Liver (tissue), 9 donors: ENCODE measurements around the gene RSBN1L. TPM values are rescaled to one million over a fixed set of nuclear protein-coding genes. Genes with fewer than 3 reads are reported as not detected.

Source experiments
- DNase-seq: peaks from one replicate; pipeline ENCODE4 v3.0.0-alpha.2; 2017; ENCODE audit warnings: low spot score
- H3K27ac ChIP-seq, 2 donors: one replicate each; pipeline ENCODE4 v1.7.0; 2013; ENCODE audit warnings: inconsistent platforms in 2 of 2, low read length in 2 of 2, control low read depth in 1 of 2, low read depth in 1 of 2, mild to moderate bottlenecking in 1 of 2
- H3K27me3 ChIP-seq, 4 donors: one replicate each; pipeline versions ENCODE4 v1.6.1 to v1.7.0; 2013; ENCODE audit warnings: low read length in 3 of 4, inconsistent platforms in 1 of 4, mild to moderate bottlenecking in 1 of 4, moderate library complexity in 1 of 4; ENCODE audit not compliant: control insufficient read depth in 4 of 4, insufficient read depth in 4 of 4
- H3K36me3 ChIP-seq, 4 donors: one replicate each; pipeline versions ENCODE4 v1.6.1 to v1.7.0; 2013; ENCODE audit warnings: low read length in 3 of 4, mild to moderate bottlenecking in 3 of 4, low read depth in 1 of 4, moderate library complexity in 1 of 4; ENCODE audit not compliant: control insufficient read depth in 4 of 4, insufficient read depth in 3 of 4
- H3K4me1 ChIP-seq, 4 donors: one replicate each; pipeline versions ENCODE4 v1.6.1 to v1.7.0; 2013; ENCODE audit warnings: low read length in 3 of 4, mild to moderate bottlenecking in 3 of 4, moderate library complexity in 1 of 4; ENCODE audit not compliant: control insufficient read depth in 4 of 4, insufficient read depth in 4 of 4
- H3K4me3 ChIP-seq, 3 donors: one replicate each; pipeline versions ENCODE4 v1.6.1 to v1.7.0; 2013; ENCODE audit warnings: low read length in 3 of 3, control low read depth in 1 of 3, low read depth in 1 of 3, mild to moderate bottlenecking in 1 of 3
- H3K9ac ChIP-seq, 2 donors: one replicate each; pipeline ENCODE4 v1.7.0; 2013; ENCODE audit warnings: low read length in 2 of 2, mild to moderate bottlenecking in 2 of 2, moderate library complexity in 2 of 2, control low read depth in 1 of 2, low read depth in 1 of 2
- H3K9me3 ChIP-seq, 4 donors: one replicate each; pipeline versions ENCODE4 v1.6.1 to v1.7.0; 2013; ENCODE audit warnings: low read length in 3 of 4; ENCODE audit not compliant: control insufficient read depth in 4 of 4
- ATF3 ChIP-seq: IDR thresholded peaks from 2 replicates; pipeline ENCODE4 v1.6.1; 2016; ENCODE audit warnings: antibody characterized with exemption
- EGR1 ChIP-seq, 2 donors: IDR thresholded peaks; 2 replicates each; pipeline ENCODE4 v1.6.1; 2016 to 2018; ENCODE audit warnings: antibody characterized with exemption in 2 of 2, low read depth in 2 of 2
- FOXA1 ChIP-seq: IDR thresholded peaks from 2 replicates; pipeline ENCODE4 v1.6.1; 2016; ENCODE audit warnings: antibody characterized with exemption
- FOXA2 ChIP-seq: IDR thresholded peaks from 2 replicates; pipeline ENCODE4 v1.6.1; 2016; ENCODE audit warnings: antibody characterized with exemption
- NR2F2 ChIP-seq: IDR thresholded peaks from 2 replicates; pipeline ENCODE4 v1.6.1; 2016; ENCODE audit warnings: antibody characterized with exemption
- RAD21 ChIP-seq, 2 donors: IDR thresholded peaks; 2 replicates each; pipeline ENCODE4 v1.6.1; 2016; ENCODE audit warnings: antibody characterized with exemption in 2 of 2, mild to moderate bottlenecking in 2 of 2
- REST ChIP-seq: IDR thresholded peaks from 2 replicates; pipeline ENCODE4 v1.6.1; 2016; ENCODE audit warnings: antibody characterized with exemption, mild to moderate bottlenecking
- YY1 ChIP-seq: IDR thresholded peaks from 2 replicates; pipeline ENCODE4 v1.6.1; 2016; ENCODE audit warnings: antibody characterized with exemption, mild to moderate bottlenecking
- WGBS: extraction: QIAGEN DNeasy Blood & Tissue Kit; methylation state at CpG from one replicate; pipeline ENCODE4 v1.1.7; 2013; 5-methylcytosine and 5-hydroxymethylcytosine counted together
- polyA plus RNA-seq, 2 donors: library from polyadenylated mRNA; stranded (reverse) in 1 of 2; unstranded in 1 of 2; fragments of 200-250 nt in 1 of 2; fragments of >200 nt in 1 of 2; fragmentation: Nextera tagmentation in 1 of 2; extraction: Ambion mirVana in 1 of 2; gene quantifications; one replicate each; pipeline versions ENCODE4 v1.2.1 to v1.2.3, GENCODE V29; 2013 to 2015
- total RNA-seq, 2 donors: library from RNA; depleted of rRNA; stranded (reverse); fragments of >200 nt; gene quantifications; one replicate each; pipeline ENCODE4 v1.2.3, GENCODE V29; 2014
- TF ChIP-seq, protein P1 (sequence below): IDR thresholded peaks from 2 replicates; pipeline ENCODE4 v1.6.1; 2016; ENCODE audit warnings: antibody characterized with exemption
- donor health status: healthy.
- donor health status: healthy.
- donor health status: healthy.
- donor health status: healthy.
- donor health status: healthy.

Gene RSBN1L
- total and polyA plus RNA-seq, 4 donors: 3.3 to 23.4 (median 7.9) TPM

DNA sequence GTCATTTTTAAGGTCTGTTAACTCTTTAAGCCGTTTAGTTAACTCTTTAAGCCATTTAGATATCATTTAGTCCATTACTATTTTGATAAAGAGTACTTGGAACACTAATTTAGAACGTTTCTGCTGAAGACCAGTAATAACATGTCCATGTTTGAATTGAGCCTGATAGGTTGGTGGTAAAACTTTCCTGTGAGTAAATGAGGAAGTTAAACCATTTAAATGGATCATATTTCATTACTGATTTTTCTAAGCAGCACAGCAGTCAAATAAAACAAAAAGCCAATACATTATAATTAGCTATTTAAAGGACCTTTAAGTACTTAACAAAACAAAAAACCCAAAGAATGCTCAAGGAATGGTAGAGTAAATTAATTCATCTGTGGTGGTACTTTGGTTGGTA lies 131.7 kb downstream of the RSBN1L start:
- Histone ChIP-seq H3K9me3 (peaks cover 0 to 3% (median 0%) of the 10 kb centered on the region in 4 donors), H3K4me1 (no peaks in the 10 kb centered on the region), H3K9ac (no peak overlapping the region), H3K27ac (no peak overlapping the region), H3K36me3 (no peaks in the 10 kb centered on the region), H3K27me3 (no peaks in the 10 kb centered on the region), H3K4me3 (no peak overlapping the region)
- 81% methylated on average over 2 of the region's 2 CpGs for WGBS
- TF ChIP-seq YY1 (no peak), NR2F2 (no peak), RAD21 (IDR thresholded peaks at IDR 0.05) (no peak), EGR1 (IDR thresholded peaks at IDR 0.05; ENCODE audit: low read depth in 2 of 2) (no peak), FOXA2 (no peak)
- no peak for DNase-seq

DNA sequence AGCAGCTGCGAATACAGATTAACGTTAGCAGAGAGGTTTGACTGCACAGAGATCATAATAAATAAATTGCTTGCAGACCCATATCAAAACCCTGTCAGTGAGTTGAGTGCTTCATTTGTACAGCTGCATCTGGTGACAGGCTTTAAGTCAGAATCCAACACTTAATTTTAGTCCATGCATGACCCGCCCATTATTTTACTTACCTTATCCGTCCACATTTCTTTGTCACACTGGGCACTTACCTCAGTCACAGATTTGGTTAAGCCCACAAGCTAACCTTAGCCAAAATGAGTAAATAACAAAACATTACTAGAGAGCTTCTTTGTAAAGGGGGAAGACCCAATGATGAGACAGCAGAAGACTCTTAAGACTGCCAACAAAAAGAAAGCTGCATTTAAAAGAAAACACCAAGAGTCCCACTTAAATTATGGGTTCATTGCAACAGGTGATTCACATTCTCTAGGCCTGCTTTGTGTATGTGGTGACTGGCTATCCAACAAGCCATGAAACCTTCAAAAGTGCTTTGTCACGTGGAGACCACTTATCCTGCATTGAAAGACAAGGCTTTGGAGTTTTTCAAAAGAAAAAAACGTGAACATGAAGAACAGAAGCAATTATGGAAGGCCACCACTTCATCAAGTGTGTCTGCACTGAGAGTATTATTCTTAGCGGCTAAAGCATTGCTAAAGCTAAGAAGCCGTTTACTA lies 134.5 kb downstream of the RSBN1L start:
- peaks cover 0 to 3% (median 0%) of the 10 kb centered on the region in 4 donors for H3K4me1 ChIP-seq
- no peak overlapping the region for H3K27ac ChIP-seq
- peaks cover 0 to 3% (median 0%) of the 10 kb centered on the region in 4 donors for H3K9me3 ChIP-seq
- no peak for TF ChIP-seq EGR1 (IDR thresholded peaks at IDR 0.05; ENCODE audit: low read depth in 2 of 2)
- TF ChIP-seq NR2F2: no peak
- no peak for TF ChIP-seq REST
- no peak overlapping the region for H3K4me3 ChIP-seq
- H3K36me3 ChIP-seq: no peaks in the 10 kb centered on the region
- no peak overlapping the region for H3K9ac ChIP-seq
- no peak for DNase-seq
- 96% methylated on average over 8 of the region's 8 CpGs for WGBS
- H3K27me3 ChIP-seq: no peaks in the 10 kb centered on the region

DNA sequence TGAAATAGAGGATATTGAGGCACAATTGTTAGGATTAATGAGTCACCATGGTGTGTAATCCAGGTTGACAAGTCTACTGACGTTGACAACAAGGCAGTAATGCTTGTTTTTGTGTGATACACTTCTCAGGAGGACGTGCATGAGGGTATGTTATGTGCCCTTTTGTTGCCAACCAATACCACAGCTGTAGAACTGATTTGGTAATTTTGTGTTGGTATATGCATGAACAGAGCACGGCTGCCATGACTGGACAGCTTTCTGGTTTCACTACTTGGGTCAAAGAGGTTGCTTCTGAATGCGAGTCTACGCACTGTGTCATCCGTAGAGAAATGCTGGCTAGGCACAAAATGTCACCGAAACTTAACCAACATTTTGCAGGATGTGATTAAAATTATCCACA lies 135.2 kb downstream of the RSBN1L start:
- H3K4me3 ChIP-seq: no peak overlapping the region
- no peak overlapping the region for H3K9ac ChIP-seq
- H3K9me3 ChIP-seq: peaks cover 0 to 2% (median 0%) of the 10 kb centered on the region in 4 donors
- peaks cover 0 to 3% (median 0%) of the 10 kb centered on the region in 4 donors for H3K4me1 ChIP-seq
- no peak overlapping the region for H3K27ac ChIP-seq
- 92% methylated on average over 7 of the region's 7 CpGs for WGBS
- DNase-seq: no peak
- H3K36me3 ChIP-seq: no peaks in the 10 kb centered on the region
- TF ChIP-seq EGR1 (IDR thresholded peaks at IDR 0.05; ENCODE audit: low read depth in 2 of 2): no peak
- TF ChIP-seq, protein P1, sequence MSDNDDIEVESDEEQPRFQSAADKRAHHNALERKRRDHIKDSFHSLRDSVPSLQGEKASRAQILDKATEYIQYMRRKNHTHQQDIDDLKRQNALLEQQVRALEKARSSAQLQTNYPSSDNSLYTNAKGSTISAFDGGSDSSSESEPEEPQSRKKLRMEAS: no peak
- no peak for TF ChIP-seq NR2F2
- TF ChIP-seq FOXA2: no peak
- TF ChIP-seq ATF3: no peak
- TF ChIP-seq YY1: no peak
- no peak for TF ChIP-seq REST
- TF ChIP-seq FOXA1: no peak
- no peaks in the 10 kb centered on the region for H3K27me3 ChIP-seq
